GM18907 (cell line): ENCODE measurements around the gene MEIS2.

Experiments
- ATAC-seq: cut with Tn5 transposase; IDR thresholded peaks from one replicate; pipeline ENCODE4 v1.9.1; 2021; ENCODE audit warnings: mild to moderate bottlenecking, moderate library complexity; ENCODE audit not compliant: unreplicated experiment

The MEIS2 gene

DNA sequence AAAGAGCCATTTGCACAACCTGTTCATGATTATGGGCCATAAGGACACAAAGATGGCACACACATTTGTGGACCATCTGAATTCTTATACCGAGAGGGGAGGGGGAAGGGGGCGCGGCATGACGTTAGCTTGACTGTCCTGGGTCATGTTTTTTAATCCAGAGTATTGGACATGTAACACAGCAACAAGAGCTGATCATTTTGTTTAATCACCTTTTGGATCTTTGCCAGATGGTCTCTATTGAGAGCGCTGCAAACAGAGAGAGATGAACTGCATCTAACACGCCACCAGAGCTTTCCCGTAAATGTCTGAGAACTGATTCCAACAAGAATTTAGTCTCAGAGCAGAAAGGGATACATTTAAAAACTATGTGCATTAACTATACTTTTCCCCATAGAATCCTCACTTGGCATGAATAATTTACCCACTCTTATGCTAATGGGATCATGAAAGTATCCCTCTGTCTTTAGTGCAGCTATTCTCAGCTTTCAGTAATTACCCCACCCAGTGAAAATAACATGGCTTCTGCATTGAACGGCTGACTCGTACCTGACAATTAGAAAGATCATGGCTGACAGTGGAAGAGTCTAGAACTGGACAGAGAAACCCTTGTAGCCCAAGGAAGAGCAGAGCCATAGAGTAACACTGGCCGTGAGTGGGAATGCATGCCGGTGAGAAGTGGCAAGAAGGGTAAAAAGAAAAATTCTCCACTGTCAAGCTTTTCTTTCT lies 22.6 kb downstream of the MEIS2 start:
- ATAC-seq, result no peak

- ATAC-seq, result no peak
These were observed 23.8 kb downstream of the MEIS2 start for GRCh38 chr15:37076543-37076942.

DNA sequence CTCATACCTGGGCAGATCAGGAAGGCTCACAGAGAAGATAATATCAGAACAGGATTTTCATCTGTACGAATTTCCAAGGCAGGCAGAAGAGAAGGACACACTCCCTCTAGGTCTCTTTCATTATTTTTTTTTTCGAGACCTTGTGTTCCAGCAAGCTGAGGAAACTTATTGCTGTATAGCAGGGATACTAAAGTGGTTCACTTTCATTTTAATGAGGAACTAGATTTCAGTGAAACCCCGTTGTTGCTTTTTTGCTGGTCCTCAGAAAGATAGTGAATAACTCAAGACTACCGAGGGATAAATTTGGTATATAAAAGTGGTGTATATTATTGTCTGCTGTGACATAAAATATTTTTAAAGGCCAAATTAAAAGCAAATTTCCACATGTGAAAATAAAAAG lies 24.6 kb downstream of the MEIS2 start:
- ATAC-seq, result no peak

- no peak for ATAC-seq
These were observed 28.2 kb downstream of the MEIS2 start for GRCh38 chr15:37072181-37072580.

GRCh38 chr15:37071134-37071533 lies 29.2 kb downstream of the MEIS2 start:
- no peak for ATAC-seq

DNA sequence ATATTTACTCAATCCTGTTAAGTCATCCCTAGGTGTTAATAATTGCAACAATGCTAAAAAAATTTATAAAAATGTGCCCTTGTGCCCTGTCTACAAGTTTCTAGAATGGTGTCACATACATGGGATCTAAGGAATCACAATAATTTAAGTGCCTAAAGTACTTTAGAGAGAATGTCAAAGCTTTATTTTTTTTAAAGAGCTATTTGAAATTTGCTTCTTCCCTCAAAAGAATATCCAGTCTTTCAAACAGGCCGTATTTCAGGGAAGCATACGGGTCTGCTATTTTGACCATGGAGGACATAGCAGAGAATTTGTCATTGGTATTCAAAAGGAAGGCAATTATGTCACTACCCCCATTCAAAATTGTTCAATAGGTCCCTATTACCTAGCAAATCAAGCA lies 29.7 kb downstream of the MEIS2 start:
- no peak for ATAC-seq

DNA sequence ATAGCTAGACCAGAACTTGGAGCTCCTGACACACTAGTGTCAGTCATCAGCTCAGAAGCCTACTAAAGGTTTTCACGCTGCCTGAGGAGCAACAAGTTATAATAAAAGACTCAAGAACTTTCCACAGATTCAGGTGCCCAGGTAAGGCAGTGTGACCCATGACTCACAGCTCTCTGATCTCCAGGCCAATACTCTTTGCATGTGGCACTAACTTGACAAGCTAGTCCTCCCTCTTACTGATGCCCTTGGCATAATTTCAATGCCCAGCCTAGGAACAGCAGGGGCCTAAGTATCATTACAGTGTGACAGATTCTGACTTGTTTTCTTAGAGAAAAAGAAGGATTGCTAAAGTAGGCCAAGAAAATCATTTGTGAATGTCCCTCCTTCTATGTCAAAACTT lies 38.4 kb downstream of the MEIS2 start:
- ATAC-seq, result no peak

GRCh38 chr15:37059086-37059485 lies 41.3 kb downstream of the MEIS2 start:
- no peak for ATAC-seq

- no peak for ATAC-seq
These were observed 41.9 kb downstream of the MEIS2 start for GRCh38 chr15:37058316-37058985.

DNA sequence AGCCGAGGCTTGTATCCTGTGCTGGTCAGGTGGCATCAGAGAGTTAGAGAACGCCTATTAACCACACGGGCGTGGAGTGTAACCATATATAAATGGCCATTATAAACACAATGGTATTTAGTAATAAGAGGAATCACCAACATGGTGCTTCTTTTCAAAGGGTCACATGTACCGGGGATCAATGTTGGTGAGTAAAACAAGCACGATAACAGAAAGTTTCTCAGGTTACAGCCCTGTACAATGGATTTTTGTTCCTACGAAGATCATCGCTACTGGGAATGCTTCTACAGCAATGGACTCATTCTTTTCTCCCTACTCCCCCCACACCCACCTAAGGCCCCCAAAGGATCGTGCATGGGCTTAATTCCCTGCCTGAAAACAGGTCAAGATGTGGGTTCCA lies 42.5 kb downstream of the MEIS2 start:
- ATAC-seq, result no peak

DNA sequence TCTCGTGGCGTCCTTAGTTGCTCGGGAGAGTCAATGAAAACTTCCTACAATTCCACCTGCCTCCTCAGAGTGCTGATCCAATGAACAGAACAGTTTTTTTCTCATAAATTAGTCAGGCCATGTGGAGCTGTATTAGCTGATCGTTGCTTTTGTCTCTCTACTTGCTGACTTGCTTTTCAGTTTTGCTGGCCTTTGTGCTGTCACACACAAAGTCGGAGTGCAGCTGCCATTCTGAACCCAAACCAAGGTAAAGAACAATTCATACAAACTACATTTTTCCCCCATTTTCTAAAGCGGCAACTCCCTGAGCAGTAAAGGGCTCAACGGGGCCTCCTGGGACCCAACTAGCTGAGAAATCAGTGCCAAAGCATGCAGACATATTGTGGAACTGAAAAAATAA lies 43.1 kb downstream of the MEIS2 start:
- no peak for ATAC-seq

DNA sequence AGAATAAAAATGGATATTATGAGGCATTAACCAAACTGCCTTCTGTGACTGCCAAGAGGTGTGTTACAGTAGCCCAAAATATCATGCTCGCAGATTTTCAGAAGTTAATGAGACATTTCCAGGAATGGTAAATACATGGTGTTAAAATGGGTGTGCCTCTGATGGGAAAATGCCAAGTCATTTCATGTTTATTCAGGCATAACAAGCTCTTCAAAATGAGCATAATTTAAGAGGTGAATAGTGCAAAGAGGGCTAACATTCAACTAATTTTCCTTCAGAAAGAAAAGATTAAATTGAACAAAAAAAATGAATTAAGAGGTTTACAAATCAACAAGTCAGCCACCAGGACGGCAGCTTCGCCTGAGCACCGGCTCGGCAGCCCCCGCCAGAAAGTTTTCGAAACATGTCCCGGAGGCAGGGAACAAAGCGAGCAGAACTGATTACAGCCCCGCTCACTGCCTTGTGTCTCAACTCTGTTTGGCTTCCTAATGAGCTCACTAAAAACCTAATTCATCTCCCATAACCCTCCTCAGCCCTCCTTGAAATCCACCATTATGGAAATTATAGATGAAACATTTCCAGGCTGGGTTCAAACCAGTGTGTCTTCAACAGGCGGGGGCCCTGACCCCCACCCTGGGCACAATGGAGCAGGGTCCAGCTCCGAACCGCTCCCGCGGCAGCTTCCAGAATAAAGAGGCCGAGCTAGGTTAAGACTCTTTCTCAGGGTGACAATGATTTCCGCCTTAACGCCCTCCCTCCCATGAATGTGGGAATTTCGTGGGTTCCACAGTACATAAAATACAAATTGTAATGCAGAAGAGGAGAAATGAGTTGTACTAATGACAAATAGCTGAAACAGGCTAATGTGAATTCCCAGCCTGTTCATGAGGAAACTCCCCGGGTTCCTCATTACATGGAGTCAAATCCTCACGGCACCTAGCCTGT lies 43.9 kb downstream of the MEIS2 start:
- no peak for ATAC-seq

GRCh38 chr15:37055481-37055880 lies 44.9 kb downstream of the MEIS2 start:
- ATAC-seq, result no peak

GRCh38 chr15:37054336-37054735 lies 46.0 kb downstream of the MEIS2 start:
- ATAC-seq, result no peak

- ATAC-seq, result no peak
These were observed 47.2 kb downstream of the MEIS2 start for GRCh38 chr15:37053166-37053565.

DNA sequence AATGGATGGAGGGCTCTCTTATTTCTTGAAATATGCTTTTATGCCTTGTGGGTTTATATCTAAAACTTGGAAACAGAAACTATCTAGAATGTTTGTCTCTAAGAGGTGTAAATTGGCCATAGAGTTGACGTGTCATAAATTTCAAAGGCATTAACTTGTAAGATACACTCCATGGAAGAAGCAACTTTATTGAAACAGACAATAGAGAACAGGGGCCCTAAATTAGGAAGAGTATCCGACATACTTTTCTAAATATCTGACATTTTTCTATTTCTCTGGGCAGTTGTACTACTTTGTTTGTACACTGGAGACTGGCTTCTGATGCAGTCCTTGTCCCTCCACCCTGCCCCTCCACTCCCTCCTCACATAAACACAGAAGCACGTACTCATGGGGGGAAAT lies 50.0 kb downstream of the MEIS2 start:
- ATAC-seq, result no peak

GRCh38 chr15:37046876-37047614 lies 53.3 kb downstream of the MEIS2 start:
- ATAC-seq, result no peak

- no peak for ATAC-seq
These were observed 54.2 kb downstream of the MEIS2 start for GRCh38 chr15:37045859-37046740.

- no peak for ATAC-seq
These were observed 55.3 kb downstream of the MEIS2 start for GRCh38 chr15:37044915-37045648.
